ENCODE data around the gene ANKRD52.

DNA sequence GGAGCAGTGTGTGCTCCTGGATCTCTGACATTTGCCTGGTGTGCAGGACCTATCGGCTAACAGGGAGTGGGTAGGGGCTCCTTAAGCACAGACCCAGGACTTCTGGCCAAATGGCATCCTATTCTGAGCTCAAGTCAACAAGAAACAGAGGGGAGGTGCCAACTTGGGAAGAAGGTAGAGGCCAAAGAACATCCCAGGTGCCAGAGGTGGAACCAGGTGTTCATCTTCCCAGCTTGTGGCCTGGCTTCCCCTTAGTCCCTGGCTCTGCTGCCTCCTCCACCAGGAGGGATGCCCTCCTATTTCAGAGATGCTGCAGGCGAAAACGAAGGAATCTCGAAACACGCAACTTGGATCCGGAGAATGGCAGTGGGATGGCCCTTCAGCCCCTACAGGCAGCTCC, 22.1 kb downstream of the ANKRD52 start:
- TF ChIP-seq CTCF (IDR thresholded peaks at IDR 0.05; ENCODE audit: control extremely low read depth in 1 of 3, insufficient read depth in 1 of 3, low read depth in 1 of 3, low read length in 3 of 3), result no peak
- no peak for TF ChIP-seq EZH2 (IDR thresholded peaks at IDR 0.05; ENCODE audit: low read depth, low read length, severe bottlenecking)

Measured in H1 (cell line).